PFSK-1 (cell line): ENCODE measurements around the gene FERMT2.

Experiments
- FOXP2 ChIP-seq: optimal IDR thresholded peaks from 2 replicates; pipeline ENCODE3; 2011; ENCODE audit warnings: borderline replicate concordance, control low read depth, inconsistent platforms; ENCODE audit not compliant: insufficient read depth; ENCODE audit errors: extremely low read length, extremely low read depth
- POLR2AphosphoS5 ChIP-seq: IDR thresholded peaks from 2 replicates; pipeline ENCODE4 v1.6.1; 2012; ENCODE audit warnings: low read depth, mild to moderate bottlenecking, control low read depth, low read length, moderate library complexity
- REST ChIP-seq, 2 experiments: IDR thresholded peaks; 2 replicates each; pipeline versions ENCODE4 v1.6.1 to v1.8.0; 2011 to 2012; ENCODE audit warnings: low read depth in 2 of 2, low read length in 2 of 2, control low read depth in 1 of 2, inconsistent platforms in 1 of 2, mild to moderate bottlenecking in 1 of 2, moderate library complexity in 1 of 2; ENCODE audit not compliant: insufficient read depth in 1 of 2
- SIN3A ChIP-seq: IDR thresholded peaks from 2 replicates; pipeline ENCODE4 v1.6.1; 2012; ENCODE audit warnings: mild to moderate bottlenecking, low read length, moderate library complexity, borderline replicate concordance; ENCODE audit not compliant: insufficient read depth
- TAF1 ChIP-seq: IDR thresholded peaks from 2 replicates; pipeline ENCODE4 v1.6.1; 2012; ENCODE audit warnings: low read length, control low read depth, borderline replicate concordance; ENCODE audit not compliant: insufficient read depth

GRCh38 chr14:52888159-52888558, 62.7 kb downstream of the FERMT2 start:
- TF ChIP-seq REST (IDR thresholded peaks at IDR 0.05; ENCODE audit: insufficient read depth in 1 of 2, low read depth in 2 of 2, low read length in 2 of 2) (no peak), TAF1 (no peak), SIN3A (no peak), POLR2AphosphoS5 (no peak), FOXP2 (no peak)
